NCI-H748 (cell line): ENCODE data around the gene DLG5.

Experiments used
- DNase-seq: peaks from one replicate; lab custom pipeline; 2025; ENCODE audit not compliant: unreplicated experiment; lab: John Stamatoyannopoulos, UW

The DLG5 gene

DNA sequence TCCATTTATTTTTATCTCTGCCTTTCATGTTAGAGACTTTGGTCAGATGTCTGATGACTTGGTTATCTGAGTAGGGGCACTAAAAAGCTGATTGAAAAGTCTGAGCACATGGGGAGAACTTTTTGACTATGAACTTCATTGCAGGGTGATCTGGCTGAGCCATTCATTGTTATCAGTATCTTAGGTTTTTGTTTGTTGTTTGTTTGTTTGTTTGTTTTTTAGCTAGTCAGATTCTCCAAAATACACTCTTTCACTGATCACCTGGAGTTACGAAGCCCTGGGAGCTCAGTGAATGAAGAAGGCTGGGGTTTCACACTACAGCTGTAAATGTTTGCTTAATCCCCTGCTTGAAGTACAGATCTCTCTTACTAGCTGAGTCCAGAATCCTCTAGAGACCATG, 28.6 kb upstream of the DLG5 start:
- DNase-seq = no peak

- DNase-seq = no peak
These were observed 22.6 kb upstream of the DLG5 start for GRCh38 chr10:77949167-77949566.

- no peak for DNase-seq
These were observed 19.5 kb upstream of the DLG5 start for GRCh38 chr10:77946084-77946483.

- DNase-seq = no peak
These were observed 18.0 kb upstream of the DLG5 start for GRCh38 chr10:77944519-77944918.

DNA sequence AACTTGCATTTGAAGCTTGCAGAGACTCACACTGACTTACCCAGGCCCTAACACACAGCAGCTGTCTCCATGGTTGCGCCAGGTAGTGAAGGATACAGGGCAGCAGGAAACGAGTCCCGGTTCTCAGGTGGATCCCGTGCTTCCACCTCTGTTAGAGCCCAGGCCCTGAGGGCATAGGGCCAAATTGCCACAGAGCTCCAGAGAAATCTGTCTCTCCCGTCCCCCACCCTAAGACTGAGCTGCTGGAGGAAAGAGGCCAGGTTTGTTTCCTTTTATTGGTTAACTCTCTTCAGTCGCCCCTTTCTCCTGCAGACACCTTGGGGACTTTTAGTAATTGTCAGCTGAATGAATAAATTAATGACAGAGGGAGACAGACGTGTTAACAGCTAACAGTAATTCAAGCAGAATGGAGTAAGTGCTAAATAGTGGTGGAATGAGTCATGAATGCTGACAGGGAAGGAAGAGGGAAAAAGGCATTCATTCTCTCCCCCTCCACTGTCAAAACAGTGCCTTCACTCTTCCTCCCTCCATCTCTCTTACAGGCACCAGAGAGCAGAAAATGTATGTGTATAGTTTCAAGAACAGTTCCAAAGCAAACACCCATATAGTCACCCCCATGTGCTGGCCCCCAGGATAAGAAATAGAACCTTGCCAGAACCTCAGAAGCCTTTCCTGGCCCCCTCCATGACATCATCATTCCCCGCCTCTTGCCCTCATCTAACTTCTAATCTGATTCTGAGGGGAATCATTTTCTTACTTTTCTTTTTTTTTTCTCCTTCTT, 16.8 kb upstream of the DLG5 start:
- no peak for DNase-seq

DNA sequence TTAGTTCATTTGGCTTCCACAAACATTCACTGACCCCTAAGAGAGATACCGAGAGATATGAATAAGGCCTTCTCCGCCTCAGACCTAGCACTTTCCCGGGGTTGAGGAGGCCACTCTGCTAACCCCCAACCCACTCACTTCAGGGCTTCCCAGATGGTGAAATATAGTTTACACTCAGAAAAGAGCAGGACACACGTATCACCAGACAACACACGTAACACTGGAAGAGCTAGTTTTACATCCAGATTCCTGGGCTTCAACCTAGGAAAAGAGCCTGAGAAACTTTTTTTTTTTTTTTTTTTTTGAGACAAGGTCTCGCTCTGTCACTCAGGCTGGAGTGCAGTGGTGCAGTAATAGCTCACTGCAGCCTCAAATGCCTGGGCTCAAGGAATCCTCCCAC, 15.2 kb upstream of the DLG5 start:
- no peak for DNase-seq

DNA sequence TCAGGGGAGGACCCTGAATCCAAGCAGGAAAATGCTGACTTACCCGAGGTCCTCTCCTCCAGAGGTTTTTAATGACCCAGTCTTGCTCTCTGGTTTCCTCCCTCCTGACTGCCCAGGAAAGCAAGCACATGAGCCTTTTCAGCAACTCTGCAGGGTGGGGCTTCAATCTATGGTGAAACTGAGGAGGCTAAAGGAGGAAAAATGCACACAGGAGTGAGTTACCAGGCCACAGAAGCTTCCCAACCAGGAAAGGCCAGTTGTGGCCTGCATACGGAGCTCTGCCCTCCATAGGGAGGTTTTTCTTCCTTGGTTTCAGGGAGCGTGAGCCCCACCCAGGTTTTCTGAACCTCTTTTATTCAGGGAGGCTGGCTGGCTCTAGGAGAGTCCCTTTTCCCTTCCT, 14.1 kb upstream of the DLG5 start:
- DNase-seq = no peak

- no peak for DNase-seq
These were observed 13.7 kb upstream of the DLG5 start for GRCh38 chr10:77940225-77940624.

GRCh38 chr10:77939561-77940001, 13.0 kb upstream of the DLG5 start:
- DNase-seq = no peak

DNA sequence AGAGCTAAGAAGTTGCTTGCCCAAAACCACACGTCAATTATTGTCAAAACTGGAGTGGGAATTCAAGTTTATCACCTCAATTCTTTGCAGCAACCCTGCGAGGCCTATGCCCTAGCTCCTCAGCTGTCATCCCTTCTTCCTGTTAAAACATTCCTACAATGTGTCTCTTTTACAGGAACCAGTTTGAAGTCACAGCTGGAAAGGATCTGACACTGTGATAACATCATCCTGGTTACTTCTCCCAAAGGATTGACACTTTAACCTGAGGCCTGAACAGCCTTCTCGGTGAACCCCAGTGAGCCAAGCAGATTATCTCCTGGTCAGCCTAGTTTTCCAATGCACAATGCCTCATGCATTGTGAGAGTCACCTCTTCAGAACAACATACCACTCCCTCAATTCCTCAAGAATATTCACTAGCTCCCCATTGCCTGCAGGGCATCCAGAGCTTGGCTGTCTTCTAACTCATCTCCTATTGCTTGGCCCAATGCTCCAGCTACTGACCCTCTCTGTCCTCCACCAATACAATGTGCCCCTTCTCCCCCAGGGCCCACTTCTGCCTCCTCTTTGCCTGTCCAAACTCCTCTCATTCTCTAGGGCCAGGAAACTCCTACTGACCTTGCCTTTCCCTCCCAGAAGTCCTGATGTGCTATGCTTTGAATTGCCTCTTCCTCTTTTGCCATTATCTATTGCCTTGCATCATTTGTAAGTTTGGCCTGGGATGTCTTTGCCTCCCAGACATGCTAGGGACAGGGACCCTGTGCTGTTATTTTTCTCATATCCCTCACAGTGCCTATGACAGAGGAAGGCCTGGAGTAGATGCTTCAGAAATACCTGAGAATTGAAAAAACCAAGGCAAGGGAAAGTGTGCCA, 10.4 kb upstream of the DLG5 start:
- DNase-seq = no peak

GRCh38 chr10:77932016-77932715, 5.6 kb upstream of the DLG5 start:
- DNase-seq = no peak

DNA sequence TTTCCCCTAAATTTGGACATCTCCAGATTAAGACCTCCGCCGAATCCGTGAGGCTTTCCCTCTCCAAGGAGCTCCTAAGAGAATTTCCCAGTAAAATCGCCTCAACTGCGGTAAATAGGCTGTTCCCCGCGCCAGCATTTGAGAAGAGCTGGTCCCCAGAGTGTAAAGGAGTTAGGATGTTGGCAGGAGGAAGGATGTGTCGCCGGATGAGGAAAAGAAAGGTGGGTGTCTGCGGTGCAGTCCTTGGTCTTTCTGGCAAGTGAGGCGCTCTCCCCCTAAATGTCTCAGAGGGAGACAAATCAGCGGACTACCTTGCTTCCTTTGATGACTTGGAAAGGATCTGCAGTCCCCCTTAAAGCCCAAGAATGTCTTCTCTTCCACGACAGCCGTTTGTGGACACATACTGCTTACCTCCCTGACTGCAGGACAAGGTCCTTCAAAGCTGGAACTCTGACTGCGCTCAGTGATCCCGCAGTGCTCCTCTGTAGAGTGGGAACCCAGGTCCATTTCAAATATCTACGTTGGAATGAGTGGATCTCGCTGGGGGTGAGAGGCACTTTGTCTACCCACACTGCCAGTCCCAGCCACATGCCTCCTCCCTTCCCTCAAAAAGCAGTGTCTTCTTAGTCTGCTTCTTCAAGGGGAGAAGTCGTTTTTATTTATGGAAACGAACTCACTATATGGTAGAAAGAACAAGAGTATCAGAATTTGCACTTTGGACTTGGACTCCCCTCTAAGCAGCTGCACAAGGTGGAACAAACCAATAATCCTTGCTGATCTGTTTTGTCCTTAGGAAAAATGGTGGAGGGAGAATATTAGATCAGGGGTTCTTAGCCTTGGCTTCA, 1.1 kb upstream of the DLG5 start:
- peak; percentile 32 for DNase-seq

GRCh38 chr10:77925795-77926565, 575 bp downstream of the DLG5 start:
- DNase-seq = peak; percentile 46

DNA sequence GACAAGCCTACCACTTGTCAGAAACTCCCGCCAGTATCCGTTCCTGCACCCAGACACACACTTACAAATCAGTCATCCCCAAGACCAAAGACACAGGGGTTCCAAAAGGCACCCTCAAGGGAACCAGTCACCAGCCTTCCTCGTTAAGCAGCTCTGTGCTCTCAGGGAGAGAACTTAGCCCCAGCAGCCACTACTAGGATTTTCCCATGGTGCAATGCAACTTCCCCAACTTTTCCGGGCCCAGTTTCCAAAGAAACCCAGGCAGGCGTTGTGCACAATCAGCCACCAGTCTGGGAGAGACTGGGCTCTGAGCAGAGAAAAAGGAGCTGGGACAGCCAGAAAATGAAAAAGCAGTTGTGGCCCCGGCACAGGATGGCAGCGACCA, 1.2 kb downstream of the DLG5 start:
- DNase-seq = peak; percentile 23

DNA sequence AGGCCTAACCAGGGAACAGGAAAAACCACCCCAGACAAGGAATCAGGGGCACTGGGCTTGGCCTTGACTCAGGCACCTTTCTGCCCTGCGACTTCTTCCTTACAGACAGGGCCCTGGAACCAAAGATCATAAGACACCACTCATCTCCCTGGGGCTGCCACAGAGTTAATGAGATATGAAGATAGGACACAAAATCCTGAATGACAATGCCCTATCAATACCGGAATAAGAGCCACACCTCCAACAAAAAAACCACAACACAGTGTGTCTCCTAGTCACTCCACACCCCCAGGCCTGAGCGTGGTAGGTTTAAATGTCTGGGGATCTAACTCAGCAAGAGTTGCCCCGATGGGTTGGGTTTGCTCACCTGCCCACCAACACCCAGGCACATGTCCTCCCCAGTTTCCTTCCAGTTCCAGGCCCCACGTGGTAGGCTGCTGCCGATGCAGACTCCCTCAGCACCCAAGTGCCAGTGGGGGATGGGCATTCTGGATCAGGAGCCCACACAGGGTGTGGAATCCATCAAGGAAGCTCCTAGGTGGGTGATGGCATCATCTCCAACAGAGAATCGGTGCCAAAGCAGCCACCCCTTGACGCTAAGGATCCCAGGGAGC, 3.9 kb downstream of the DLG5 start:
- no peak for DNase-seq

- no peak for DNase-seq
These were observed 4.5 kb downstream of the DLG5 start for GRCh38 chr10:77922055-77922454.

- no peak for DNase-seq
These were observed 5.2 kb downstream of the DLG5 start for GRCh38 chr10:77921395-77921794.

DNA sequence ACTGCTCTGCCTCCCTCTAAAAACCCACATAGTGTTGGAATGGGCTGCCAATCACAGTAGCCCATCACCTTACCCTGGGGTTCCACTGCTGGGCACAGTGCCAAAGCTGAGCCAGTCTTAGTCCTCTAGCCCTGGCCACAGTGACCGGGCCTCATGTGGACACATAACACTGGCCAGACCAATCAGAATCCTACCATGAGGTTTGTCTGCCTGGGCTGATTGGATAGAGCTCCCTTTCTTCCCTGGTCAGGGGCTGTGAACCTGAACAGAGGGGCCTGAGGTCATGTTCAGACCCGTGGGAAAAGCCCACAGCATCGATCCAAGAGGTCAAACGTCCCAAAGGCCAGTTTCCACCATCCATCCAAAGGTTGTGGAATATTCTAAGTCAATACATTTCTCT, 6.1 kb downstream of the DLG5 start:
- no peak for DNase-seq

- DNase-seq = no peak
These were observed 6.8 kb downstream of the DLG5 start for GRCh38 chr10:77919713-77920108.
